CD4-positive, alpha-beta memory T cell (primary cell): Measurements from ENCODE around the gene MED12. TPM values are rescaled to one million over a fixed set of nuclear protein-coding genes. Genes with fewer than 3 reads are reported as not detected.

Experiments used
- CTCF ChIA-PET: fragments of 350-600 bp; sonication (Branson Sonifier 250); formaldehyde crosslinking; loops from one replicate; lab custom pipeline; 2021; ENCODE audit warnings: inconsistent platforms; ENCODE audit not compliant: partially characterized antibody; lab: Charles Lee
- POLR2A ChIA-PET: fragments of 350-600 bp; sonication (Branson Sonifier 250); formaldehyde crosslinking; loops from one replicate; lab custom pipeline; 2021; ENCODE audit not compliant: partially characterized antibody; lab: Charles Lee
- DNase-seq, 5 donors: peaks; one replicate each; pipeline versions ENCODE4 v3.0.0 to v3.0.0-alpha.2; 2020 to 2022; ENCODE audit warnings: mixed read lengths in 1 of 5
- H3K27ac ChIP-seq: one replicate; pipeline ENCODE4 v1.7.0; 2013; ENCODE audit warnings: low read depth, low read length
- H3K27me3 ChIP-seq: 2 replicates; pipeline ENCODE4 v1.7.0; 2013; ENCODE audit warnings: mild to moderate bottlenecking, low read length, moderate library complexity; ENCODE audit not compliant: insufficient read depth
- H3K36me3 ChIP-seq: 2 replicates; pipeline ENCODE4 v1.7.0; 2013; ENCODE audit warnings: mild to moderate bottlenecking, low read length, moderate library complexity; ENCODE audit not compliant: insufficient read depth
- H3K4me1 ChIP-seq: 2 replicates; pipeline ENCODE4 v1.7.0; 2013; ENCODE audit warnings: mild to moderate bottlenecking, low read length, moderate library complexity; ENCODE audit not compliant: insufficient read depth
- H3K4me3 ChIP-seq, 2 donors: one replicate each; pipeline ENCODE4 v1.7.0; 2013; ENCODE audit warnings: low read length in 2 of 2, mild to moderate bottlenecking in 1 of 2
- H3K9me3 ChIP-seq, 2 donors: one replicate each; pipeline ENCODE4 v1.7.0; 2013; ENCODE audit warnings: low read length in 2 of 2, control low read depth in 1 of 2; ENCODE audit not compliant: control insufficient read depth in 1 of 2
- H3K27ac Mint-ChIP-seq, 7 donors: one replicate each; pipeline ENCODE4 v1.8.0; 2020 to 2021; ENCODE audit warnings: mixed read lengths in 7 of 7, mild to moderate bottlenecking in 6 of 7, inconsistent platforms in 3 of 7, moderate library complexity in 3 of 7
- H3K27me3 Mint-ChIP-seq, 2 donors: one replicate each; pipeline ENCODE4 v1.8.0; 2020 to 2021; ENCODE audit warnings: mixed read lengths in 2 of 2
- H3K36me3 Mint-ChIP-seq, 2 donors: one replicate each; pipeline ENCODE4 v1.8.0; 2020 to 2021; ENCODE audit warnings: mixed read lengths in 2 of 2, inconsistent platforms in 1 of 2, mild to moderate bottlenecking in 1 of 2
- H3K4me1 Mint-ChIP-seq, 4 donors: one replicate each; pipeline ENCODE4 v1.8.0; 2020 to 2021; ENCODE audit warnings: mixed read lengths in 4 of 4, mild to moderate bottlenecking in 1 of 4
- H3K4me3 Mint-ChIP-seq, 8 donors: one replicate each; pipeline ENCODE4 v1.8.0; 2020 to 2021; ENCODE audit warnings: mixed read lengths in 8 of 8, mild to moderate bottlenecking in 7 of 8, moderate library complexity in 6 of 8, inconsistent platforms in 3 of 8
- H3K9me3 Mint-ChIP-seq, 8 donors: one replicate each; pipeline ENCODE4 v1.8.0; 2020 to 2021; ENCODE audit warnings: mixed read lengths in 8 of 8, mild to moderate bottlenecking in 5 of 8, inconsistent platforms in 3 of 8, moderate library complexity in 1 of 8
- intact Hi-C: fragments of 100-400 bp; cut with micrococcal nuclease; formaldehyde crosslinking; loops from one replicate; pipeline ENCODE4 v1.15.1; 2023
- polyA plus RNA-seq, 2 donors: library from polyadenylated mRNA; unstranded; fragments of 300-500 nt; fragmentation: Illumina TruSeq; gene quantifications; one replicate each; pipeline ENCODE4 v1.2.3, GENCODE V29; 2021
- total RNA-seq, 2 experiments: library from RNA; stranded (reverse); gene quantifications; one replicate each; pipeline ENCODE4 v1.2.3, GENCODE V29; 2021

The MED12 gene
- total and polyA plus RNA-seq, 4 experiments from 2014 or later: 3.4 to 89.9 (median 51.6) TPM

- Histone ChIP-seq H3K4me1 (peaks cover under 1% of the 10 kb centered on the region), H3K9me3 (no peaks in the 10 kb centered on the region), H3K27me3 (no peaks in the 10 kb centered on the region), H3K36me3 (peaks cover 31% of the 10 kb centered on the region), H3K4me3 (no peak overlapping the region), H3K27ac (no peak overlapping the region)
- ChIA-PET POLR2A (no interaction called here), CTCF (no interaction called here)
- DNase-seq: no peak
- Mint-ChIP-seq H3K27ac (peak overlapping the region in 2 of 7 donors; percentile 32 to 64), H3K9me3 (no peaks in the 10 kb centered on the region), H3K4me3 (no peak overlapping the region), H3K27me3 (no peaks in the 10 kb centered on the region), H3K4me1 (peaks cover 0 to 8% (median 3%) of the 10 kb centered on the region in 4 donors), H3K36me3 (peaks cover 21 to 46% of the 10 kb centered on the region in 2 donors)
- intact Hi-C loops: no loop called here
Observed at GRCh38 chrX:71140440-71140839, 22.0 kb downstream of the MED12 start.

GRCh38 chrX:71143508-71143907 is 25.1 kb downstream of the MED12 start:
- H3K27ac Mint-ChIP-seq: peak overlapping the region in 1 of 7 donors; percentile 62
- H3K4me1 ChIP-seq: peaks cover 11% of the 10 kb centered on the region

GRCh38 chrX:71144651-71145050 is 26.3 kb downstream of the MED12 start, which contains the start of gene NLGN3:
Gene NLGN3, plus strand, starts transcription at chrX:71144841. Its CDS starts 2,909 bp downstream, at chrX:71147750.
- Histone ChIP-seq H3K4me3 (no peak within 1 kb of the TSS), H3K4me1 (peaks cover 11% of the 10 kb centered on the region), H3K36me3 (no peaks in the 10 kb centered on the region), H3K27ac (no peak within 1 kb of the TSS), H3K27me3 (no peaks in the 10 kb centered on the region), H3K9me3 (no peaks in the 10 kb centered on the region)
- Mint-ChIP-seq H3K36me3 (peaks cover 4 to 18% of the 10 kb centered on the region in 2 donors), H3K27ac (peak within 1 kb of the TSS in 4 of 7 donors; percentile 3 to 85 (median 47)), H3K27me3 (no peaks in the 10 kb centered on the region), H3K4me3 (peak within 1 kb of the TSS in 3 of 8 donors; percentile 17 to 62 (median 39)), H3K4me1 (peaks cover 6 to 10% (median 8%) of the 10 kb centered on the region in 4 donors), H3K9me3 (peaks cover 0 to 3% (median 0%) of the 10 kb centered on the region in 8 donors)
- intact Hi-C loops: no loop called here
- ChIA-PET CTCF (no interaction called here), POLR2A (interaction anchor here (1.5 kb wide), 1 partner anchor 34 kb away, joined by 4 read pairs; the partner anchor contains the start of gene IL2RG)
- DNase-seq: no peak

More at GRCh38 chrX:71143508-71143907, 25.1 kb downstream of the MED12 start:
- H3K9me3 Mint-ChIP-seq: peaks cover 0 to 3% (median 0%) of the 10 kb centered on the region in 8 donors
- no peaks in the 10 kb centered on the region for H3K27me3 Mint-ChIP-seq
- Histone ChIP-seq H3K9me3 (no peaks in the 10 kb centered on the region), H3K27ac (no peak overlapping the region), H3K36me3 (peaks cover 8% of the 10 kb centered on the region), H3K27me3 (no peaks in the 10 kb centered on the region), H3K4me3 (no peak overlapping the region)
- ChIA-PET POLR2A (interaction anchor here (1.5 kb wide), 1 partner anchor 33 kb away, joined by 4 read pairs; the partner anchor contains the start of gene IL2RG), CTCF (no interaction called here)
- H3K4me3 Mint-ChIP-seq: no peak overlapping the region
- peaks cover 10 to 27% of the 10 kb centered on the region in 2 donors for H3K36me3 Mint-ChIP-seq
- intact Hi-C loops: no loop called here
- no peak for DNase-seq
- peaks cover 6 to 13% (median 11%) of the 10 kb centered on the region in 4 donors for H3K4me1 Mint-ChIP-seq

- no peak overlapping the region for H3K27ac Mint-ChIP-seq
- POLR2A ChIA-PET: interaction anchor here (1.0 to 1.3 kb wide), 2 partner anchors 29 to 45 kb away, joined by 3 read pairs; partner anchors contain the start of gene MED12
- H3K36me3 ChIP-seq: no peaks in the 10 kb centered on the region
Observed at GRCh38 chrX:71147496-71148277, 29.3 kb downstream of the MED12 start.

GRCh38 chrX:71148278-71148663 is 29.9 kb downstream of the MED12 start:
- Mint-ChIP-seq H3K4me3 (no peak overlapping the region), H3K9me3 (peaks cover 0 to 3% (median 0%) of the 10 kb centered on the region in 8 donors), H3K36me3 (peaks cover 0 to 3% of the 10 kb centered on the region in 2 donors), H3K4me1 (peaks cover 6 to 9% (median 8%) of the 10 kb centered on the region in 4 donors), H3K27ac (no peak overlapping the region), H3K27me3 (no peaks in the 10 kb centered on the region)
- no peaks in the 10 kb centered on the region for H3K36me3 ChIP-seq
- peaks cover 11% of the 10 kb centered on the region for H3K4me1 ChIP-seq
- CTCF ChIA-PET: no interaction called here
- intact Hi-C loops: no loop called here
- DNase-seq: no peak
- H3K4me3 ChIP-seq: no peak overlapping the region
- H3K27me3 ChIP-seq: no peaks in the 10 kb centered on the region
- no peaks in the 10 kb centered on the region for H3K9me3 ChIP-seq
- POLR2A ChIA-PET: interaction anchor here (1.0 to 1.3 kb wide), 2 partner anchors 30 to 45 kb away, joined by 3 read pairs; partner anchors contain the start of gene MED12
- H3K27ac ChIP-seq: no peak overlapping the region

More at GRCh38 chrX:71147496-71148277, 29.3 kb downstream of the MED12 start:
- H3K27me3 ChIP-seq: no peaks in the 10 kb centered on the region
- Mint-ChIP-seq H3K27me3 (no peaks in the 10 kb centered on the region), H3K36me3 (peaks cover 0 to 4% of the 10 kb centered on the region in 2 donors), H3K4me3 (no peak overlapping the region), H3K4me1 (peaks cover 6 to 9% (median 8%) of the 10 kb centered on the region in 4 donors), H3K9me3 (peaks cover 0 to 3% (median 0%) of the 10 kb centered on the region in 8 donors)
- peaks cover 11% of the 10 kb centered on the region for H3K4me1 ChIP-seq
- CTCF ChIA-PET: interaction anchor here (1.1 kb wide), 1 partner anchor 19 kb away, joined by 4 read pairs; no protein-coding TSS in a partner anchor
- H3K27ac ChIP-seq: no peak overlapping the region
- intact Hi-C loops: no loop called here
- H3K9me3 ChIP-seq: no peaks in the 10 kb centered on the region
- no peak overlapping the region for H3K4me3 ChIP-seq
- DNase-seq: no peak

GRCh38 chrX:71151366-71151765 is 33.0 kb downstream of the MED12 start:
- Histone ChIP-seq H3K27ac (no peak overlapping the region), H3K9me3 (no peaks in the 10 kb centered on the region), H3K36me3 (no peaks in the 10 kb centered on the region), H3K4me1 (peaks cover 4% of the 10 kb centered on the region), H3K27me3 (no peaks in the 10 kb centered on the region), H3K4me3 (no peak overlapping the region)
- Mint-ChIP-seq H3K27me3 (no peaks in the 10 kb centered on the region), H3K9me3 (peaks cover 0 to 2% (median 0%) of the 10 kb centered on the region in 8 donors), H3K4me1 (peaks cover 2 to 5% (median 4%) of the 10 kb centered on the region in 4 donors), H3K4me3 (no peak overlapping the region), H3K36me3 (peaks cover 0 to 5% of the 10 kb centered on the region in 2 donors), H3K27ac (peak overlapping the region in 3 of 7 donors; percentile 35 to 76 (median 68))
- POLR2A ChIA-PET: no interaction called here
- intact Hi-C loops: no loop called here
- no peak for DNase-seq
- CTCF ChIA-PET: no interaction called here

GRCh38 chrX:71154196-71154595 is 35.8 kb downstream of the MED12 start:
- Histone ChIP-seq H3K4me3 (no peak overlapping the region), H3K27me3 (no peaks in the 10 kb centered on the region), H3K36me3 (no peaks in the 10 kb centered on the region), H3K27ac (no peak overlapping the region), H3K9me3 (no peaks in the 10 kb centered on the region), H3K4me1 (peaks cover 6% of the 10 kb centered on the region)
- Mint-ChIP-seq H3K4me3 (no peak overlapping the region), H3K9me3 (peaks cover 0 to 2% (median 0%) of the 10 kb centered on the region in 8 donors), H3K4me1 (peaks cover 1 to 9% (median 6%) of the 10 kb centered on the region in 4 donors), H3K27ac (no peak overlapping the region), H3K36me3 (peaks cover 0 to 10% of the 10 kb centered on the region in 2 donors), H3K27me3 (no peaks in the 10 kb centered on the region)
- POLR2A ChIA-PET: no interaction called here
- CTCF ChIA-PET: no interaction called here
- DNase-seq: no peak
- intact Hi-C loops: no loop called here
